ENCODE measurements around the gene CSTPP1.
"Not testable (repeated sequence)": the region's sequence is repeated elsewhere in the genome, so short reads cannot be mapped to it uniquely, and the experiment has no call there.

Gene CSTPP1

GRCh38 chr11:47105541-47105940 lies 169.0 kb downstream of the CSTPP1 start:
- DNase-seq, result no peak

GRCh38 chr11:47105974-47106373 lies 169.4 kb downstream of the CSTPP1 start:
- DNase-seq, result no peak

GRCh38 chr11:47106798-47107411 lies 170.3 kb downstream of the CSTPP1 start:
- no peak for DNase-seq

- no peak for DNase-seq
These were observed 171.2 kb downstream of the CSTPP1 start for GRCh38 chr11:47107744-47108143.

GRCh38 chr11:47108214-47108613 lies 171.7 kb downstream of the CSTPP1 start:
- no peak for DNase-seq

- no peak for DNase-seq
These were observed 172.6 kb downstream of the CSTPP1 start for GRCh38 chr11:47109051-47109726.

GRCh38 chr11:47109727-47110246 lies 173.2 kb downstream of the CSTPP1 start:
- DNase-seq, result no peak

GRCh38 chr11:47111318-47111804 lies 174.8 kb downstream of the CSTPP1 start:
- DNase-seq, result no peak

- not testable (repeated sequence) for DNase-seq
These were observed 176.4 kb downstream of the CSTPP1 start for GRCh38 chr11:47112941-47113340.

- DNase-seq, result not testable (repeated sequence)
These were observed 182.6 kb downstream of the CSTPP1 start for GRCh38 chr11:47118958-47119688.

GRCh38 chr11:47121056-47121455 lies 184.5 kb downstream of the CSTPP1 start:
- no peak for DNase-seq

- no peak for DNase-seq
These were observed 185.2 kb downstream of the CSTPP1 start for GRCh38 chr11:47121731-47122130.

GRCh38 chr11:47123094-47123493 lies 186.5 kb downstream of the CSTPP1 start:
- DNase-seq, result no peak

- no peak for DNase-seq
These were observed 188.1 kb downstream of the CSTPP1 start for GRCh38 chr11:47124675-47125074.

- DNase-seq, result no peak
These were observed 188.5 kb downstream of the CSTPP1 start for GRCh38 chr11:47125083-47125482.

- no peak for DNase-seq
These were observed 190.7 kb downstream of the CSTPP1 start for GRCh38 chr11:47127213-47127612.

GRCh38 chr11:47130543-47130942 lies 194.0 kb downstream of the CSTPP1 start:
- DNase-seq, result no peak

GRCh38 chr11:47131136-47131535 lies 194.6 kb downstream of the CSTPP1 start:
- DNase-seq, result no peak

GRCh38 chr11:47132490-47132889 lies 195.9 kb downstream of the CSTPP1 start:
- DNase-seq, result no peak

- DNase-seq, result no peak
These were observed 196.4 kb downstream of the CSTPP1 start for GRCh38 chr11:47132981-47133380.

GRCh38 chr11:47136327-47136726 lies 199.8 kb downstream of the CSTPP1 start:
- no peak for DNase-seq

GRCh38 chr11:47136921-47137320 lies 200.4 kb downstream of the CSTPP1 start:
- no peak for DNase-seq

- DNase-seq, result no peak
These were observed 200.9 kb downstream of the CSTPP1 start for GRCh38 chr11:47137476-47137875.

GRCh38 chr11:47139878-47140277 lies 203.3 kb downstream of the CSTPP1 start:
- DNase-seq, result no peak

All from inflammatory macrophage treated with lipopolysaccharide for 4 hours (primary cell).